Stimulated activated naive CD4-positive, alpha-beta T cell treated with Interleukin-2 at 50 U/mL for 16 hours (primary cell): ENCODE measurements around the gene ACTR10.

Experiments used
- DNase-seq: peaks from one replicate; lab custom pipeline; 2025; lab: John Stamatoyannopoulos, UW

The ACTR10 gene

DNA sequence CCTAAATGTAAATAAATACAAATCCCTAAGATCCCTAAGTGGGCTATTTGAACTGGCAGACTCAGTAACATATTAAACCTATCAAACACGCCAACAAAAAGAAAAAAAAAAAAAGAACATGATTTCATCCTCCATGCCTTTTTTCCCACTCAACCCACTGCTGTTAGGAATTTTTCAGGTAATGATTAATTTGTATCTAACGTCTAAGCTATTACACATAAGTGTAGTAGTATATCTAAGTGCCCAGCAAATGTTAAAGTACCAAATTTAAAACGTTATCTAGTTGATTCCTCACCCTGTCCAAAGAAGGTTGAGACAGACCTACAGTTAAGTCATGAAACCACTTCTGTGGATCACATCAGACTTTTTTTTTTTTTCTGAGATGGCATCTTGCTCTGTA lies 82.0 kb downstream of the ACTR10 start:
- DNase-seq, result no peak

DNA sequence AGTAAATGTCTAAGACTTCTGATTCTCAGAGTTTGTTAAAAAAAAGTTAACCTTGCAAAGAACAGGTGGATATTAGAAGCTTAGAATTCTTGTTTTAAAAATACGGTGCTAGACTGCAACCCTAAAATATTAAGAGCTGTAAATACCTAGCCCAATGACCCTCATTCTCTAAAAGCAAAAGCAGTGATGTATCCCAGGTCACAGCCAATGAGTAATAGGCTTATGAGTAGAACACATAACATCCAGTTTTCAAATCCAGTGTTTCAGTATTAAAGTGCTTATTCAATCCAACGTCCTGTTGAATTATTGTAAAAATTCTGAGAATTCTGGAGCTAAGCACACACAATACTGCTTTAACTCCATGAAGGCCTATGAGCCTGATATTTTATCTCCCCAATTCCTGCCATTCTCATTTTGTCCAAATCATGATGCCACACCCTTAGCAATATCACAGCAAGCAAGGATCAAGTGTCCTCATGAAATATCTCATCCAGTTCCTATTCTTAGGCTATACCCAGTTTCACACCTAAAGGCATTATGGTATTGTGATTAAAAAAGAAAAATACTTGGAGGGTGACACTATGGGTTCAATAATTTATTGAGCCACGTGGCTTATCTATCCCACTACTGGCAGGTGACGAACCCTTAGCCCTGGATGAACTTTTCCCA lies 83.1 kb downstream of the ACTR10 start:
- no peak for DNase-seq

DNA sequence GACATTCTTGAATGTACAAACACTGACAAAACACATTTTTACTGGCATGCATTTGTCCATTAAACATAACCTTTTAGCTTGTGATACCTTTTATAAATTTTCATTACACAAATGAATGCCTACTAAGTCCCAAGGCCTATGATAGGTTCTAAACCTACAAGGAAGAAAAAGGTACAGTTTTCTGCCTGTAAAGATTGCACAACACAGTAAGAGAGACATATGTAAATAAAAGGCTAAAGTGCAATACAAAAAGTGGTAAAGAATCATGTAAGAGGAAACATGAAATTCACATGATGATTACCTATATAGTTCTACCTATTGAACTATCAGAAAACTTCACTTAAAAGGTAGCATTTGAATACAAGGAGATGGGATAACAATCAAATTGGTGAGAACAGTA lies 83.8 kb downstream of the ACTR10 start:
- DNase-seq, result no peak

DNA sequence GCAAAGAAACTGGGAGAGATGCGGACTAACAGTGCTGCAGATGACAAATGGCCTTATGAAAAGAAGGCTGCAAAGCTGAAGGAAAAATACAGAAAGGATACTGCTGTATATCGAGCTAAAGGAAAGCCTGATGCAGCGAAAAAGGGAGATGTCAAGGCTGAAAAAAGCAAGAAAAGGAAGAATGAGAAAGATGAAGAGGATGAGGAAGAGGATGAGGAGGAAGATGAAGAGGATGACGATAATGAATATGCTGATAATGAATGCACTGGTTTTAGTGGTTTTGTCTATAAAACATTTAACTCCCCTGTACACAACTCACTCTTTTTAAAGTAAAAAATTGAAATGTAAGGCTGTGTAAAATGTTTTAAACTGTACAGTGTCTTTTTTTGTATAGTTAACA lies 85.2 kb downstream of the ACTR10 start:
- no peak for DNase-seq
